ENCODE measurements around the gene FAM177B.

DNA sequence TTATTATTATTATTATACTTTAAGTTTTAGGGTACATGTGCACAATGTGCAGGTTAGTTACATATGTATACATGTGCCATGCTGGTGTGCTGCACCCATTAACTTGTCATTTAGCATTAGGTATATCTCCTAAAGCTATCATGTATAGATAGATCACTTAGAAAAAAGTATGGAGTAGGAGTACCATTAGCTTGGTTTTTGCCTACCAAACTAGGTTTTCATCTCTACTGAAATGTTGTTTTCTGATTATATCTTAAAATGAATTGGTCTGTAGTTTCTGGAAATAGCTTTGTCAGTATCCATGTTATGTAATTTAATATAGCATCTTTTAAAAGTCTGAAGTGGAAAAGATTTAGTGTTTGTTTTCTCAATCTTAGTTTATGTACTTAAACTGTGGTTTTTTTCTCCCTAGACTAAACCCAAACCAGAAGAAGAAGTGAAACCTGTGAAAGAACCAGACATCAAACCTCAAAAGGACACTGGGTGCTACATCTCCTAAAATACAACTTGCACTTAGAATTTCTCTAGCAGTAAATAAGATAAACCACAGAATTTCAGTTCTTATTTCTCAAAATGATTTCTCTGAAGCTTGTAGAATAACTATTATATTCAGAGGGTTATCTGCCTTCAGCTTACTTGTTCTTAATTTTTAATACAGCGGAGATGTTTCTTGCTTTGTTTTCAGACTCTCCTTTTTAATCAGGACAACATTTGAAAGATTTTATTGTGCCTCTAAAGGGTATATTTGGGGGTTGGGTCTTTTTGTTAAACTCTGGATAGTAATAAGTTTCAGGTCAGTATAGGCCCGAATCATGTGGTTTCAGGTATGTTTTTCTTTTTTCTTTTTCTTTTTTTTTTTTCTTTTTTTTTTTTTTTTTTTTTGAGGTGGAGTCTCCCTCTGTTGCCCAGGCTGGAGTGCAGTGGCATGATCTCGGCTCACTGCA lies 4.5 kb upstream of the FAM177B start:
- TF ChIP-seq, protein P1, sequence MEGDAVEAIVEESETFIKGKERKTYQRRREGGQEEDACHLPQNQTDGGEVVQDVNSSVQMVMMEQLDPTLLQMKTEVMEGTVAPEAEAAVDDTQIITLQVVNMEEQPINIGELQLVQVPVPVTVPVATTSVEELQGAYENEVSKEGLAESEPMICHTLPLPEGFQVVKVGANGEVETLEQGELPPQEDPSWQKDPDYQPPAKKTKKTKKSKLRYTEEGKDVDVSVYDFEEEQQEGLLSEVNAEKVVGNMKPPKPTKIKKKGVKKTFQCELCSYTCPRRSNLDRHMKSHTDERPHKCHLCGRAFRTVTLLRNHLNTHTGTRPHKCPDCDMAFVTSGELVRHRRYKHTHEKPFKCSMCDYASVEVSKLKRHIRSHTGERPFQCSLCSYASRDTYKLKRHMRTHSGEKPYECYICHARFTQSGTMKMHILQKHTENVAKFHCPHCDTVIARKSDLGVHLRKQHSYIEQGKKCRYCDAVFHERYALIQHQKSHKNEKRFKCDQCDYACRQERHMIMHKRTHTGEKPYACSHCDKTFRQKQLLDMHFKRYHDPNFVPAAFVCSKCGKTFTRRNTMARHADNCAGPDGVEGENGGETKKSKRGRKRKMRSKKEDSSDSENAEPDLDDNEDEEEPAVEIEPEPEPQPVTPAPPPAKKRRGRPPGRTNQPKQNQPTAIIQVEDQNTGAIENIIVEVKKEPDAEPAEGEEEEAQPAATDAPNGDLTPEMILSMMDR (IDR thresholded peaks at IDR 0.05), result no peak
- TF ChIP-seq POLR2A (IDR thresholded peaks at IDR 0.05), result no peak
